GM19025 (cell line): ENCODE data around the gene MSI2.
"Not testable (repeated sequence)": the region's sequence is repeated elsewhere in the genome, so short reads cannot be mapped to it uniquely, and the experiment has no call there.

Source experiments
- ATAC-seq: cut with Tn5 transposase; IDR thresholded peaks from one replicate; pipeline ENCODE4 v1.9.1; 2021; ENCODE audit warnings: mild to moderate bottlenecking, low read depth, moderate library complexity; ENCODE audit not compliant: unreplicated experiment

The MSI2 gene

GRCh38 chr17:57490111-57490845, 234.0 kb downstream of the MSI2 start:
- ATAC-seq, result no peak

- no peak for ATAC-seq
These were observed 234.6 kb downstream of the MSI2 start for GRCh38 chr17:57490890-57491289.

GRCh38 chr17:57493171-57493570, 236.8 kb downstream of the MSI2 start:
- ATAC-seq, result no peak

DNA sequence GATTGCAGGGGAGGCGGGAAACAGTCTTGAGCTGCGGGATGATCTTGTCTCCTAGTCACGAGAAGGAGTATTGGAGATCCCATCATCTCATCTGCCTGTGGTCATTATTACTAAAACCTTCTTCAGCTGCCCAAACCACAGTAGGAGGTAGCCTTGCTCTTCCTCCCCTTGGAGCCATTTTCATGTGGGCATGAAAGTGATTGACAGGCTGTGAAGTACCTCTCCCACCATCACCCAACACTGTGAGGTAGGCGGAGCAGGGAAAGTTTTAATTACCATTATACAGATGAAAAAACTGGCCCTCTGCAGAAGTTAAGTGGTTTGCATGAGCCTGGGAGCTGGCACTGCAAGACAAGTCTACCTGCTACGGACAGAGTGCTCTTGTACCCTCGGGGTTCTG, 237.3 kb downstream of the MSI2 start:
- no peak for ATAC-seq

DNA sequence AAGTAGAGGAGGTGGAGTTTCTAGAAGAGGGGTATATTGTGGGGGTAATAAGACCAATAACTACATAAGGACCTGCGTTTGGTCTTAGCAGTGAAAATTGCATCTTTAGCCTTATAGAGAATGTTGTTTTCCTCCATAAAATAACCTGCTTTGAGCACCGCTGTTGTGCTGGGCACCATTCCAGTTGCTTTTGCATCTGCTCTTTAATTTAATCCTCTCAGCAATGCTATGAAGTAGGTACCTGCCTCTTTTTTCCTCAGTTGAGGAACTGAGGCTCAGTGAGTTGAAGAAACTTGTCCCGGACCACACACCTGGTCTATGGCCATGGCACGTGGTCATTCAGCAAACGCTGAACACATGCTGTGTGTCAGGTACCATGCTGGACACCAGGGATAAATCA, 238.1 kb downstream of the MSI2 start:
- ATAC-seq, result no peak

DNA sequence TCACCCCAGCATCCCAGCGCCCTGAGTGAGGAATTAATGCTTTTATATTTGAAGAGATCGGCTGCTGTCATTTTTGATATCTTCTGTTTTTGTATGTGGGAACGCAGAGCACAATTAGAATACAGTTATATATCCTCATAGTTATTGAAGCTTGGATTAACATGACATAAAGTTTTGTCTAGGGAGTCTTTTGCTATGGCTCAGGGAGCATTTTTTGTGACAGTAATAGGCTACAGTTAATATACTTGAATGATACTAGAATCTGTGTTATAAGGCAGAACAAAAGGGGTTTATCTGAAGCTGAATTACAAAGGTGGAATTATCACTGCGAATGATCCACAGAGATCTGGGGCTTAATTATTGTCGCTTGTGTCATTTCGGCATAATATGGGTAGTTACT, 239.4 kb downstream of the MSI2 start:
- no peak for ATAC-seq

- ATAC-seq, result no peak
These were observed 240.1 kb downstream of the MSI2 start for GRCh38 chr17:57496382-57496781.

DNA sequence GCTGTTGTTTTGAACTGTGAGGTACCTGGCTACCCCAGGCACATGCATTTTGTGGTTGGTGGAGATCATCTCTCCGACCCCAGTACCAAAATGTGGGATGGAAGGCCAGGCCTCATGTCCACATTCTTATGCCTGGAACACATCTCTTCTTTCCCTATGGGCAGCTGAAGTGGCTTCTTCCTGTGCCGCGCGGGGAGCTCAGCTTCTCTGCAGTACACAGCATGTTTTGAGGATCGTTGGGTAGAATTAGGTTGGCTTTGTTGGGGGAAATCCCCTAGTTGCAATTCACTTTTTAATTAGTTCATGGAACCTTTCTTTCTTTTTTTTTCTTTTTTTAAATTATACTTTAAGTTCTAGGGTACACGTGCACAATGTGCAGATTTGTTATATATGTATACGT, 242.1 kb downstream of the MSI2 start:
- ATAC-seq, result no peak

DNA sequence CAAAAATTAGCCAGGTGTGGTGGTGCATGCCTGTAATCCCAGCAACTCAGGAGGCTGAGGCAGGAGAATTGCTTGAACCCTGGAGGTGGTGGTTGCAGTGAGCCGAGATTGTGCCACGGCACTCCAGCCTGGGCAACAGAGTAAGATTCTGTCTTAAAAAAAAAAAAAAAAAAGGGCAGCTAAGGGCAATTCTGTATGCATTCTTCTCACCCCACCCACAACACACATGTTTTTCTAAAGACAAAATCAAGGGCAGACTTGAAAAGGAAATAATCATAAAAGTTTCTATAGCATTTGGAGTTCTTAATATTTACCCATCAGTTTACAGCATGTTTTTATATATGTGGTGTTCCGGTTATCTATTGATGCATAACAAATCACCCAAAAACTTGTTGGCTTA, 242.9 kb downstream of the MSI2 start:
- not testable (repeated sequence) for ATAC-seq

GRCh38 chr17:57499648-57500049, 243.3 kb downstream of the MSI2 start:
- no peak for ATAC-seq

GRCh38 chr17:57501016-57501415, 244.7 kb downstream of the MSI2 start:
- ATAC-seq, result no peak

GRCh38 chr17:57502022-57502421, 245.7 kb downstream of the MSI2 start:
- no peak for ATAC-seq

DNA sequence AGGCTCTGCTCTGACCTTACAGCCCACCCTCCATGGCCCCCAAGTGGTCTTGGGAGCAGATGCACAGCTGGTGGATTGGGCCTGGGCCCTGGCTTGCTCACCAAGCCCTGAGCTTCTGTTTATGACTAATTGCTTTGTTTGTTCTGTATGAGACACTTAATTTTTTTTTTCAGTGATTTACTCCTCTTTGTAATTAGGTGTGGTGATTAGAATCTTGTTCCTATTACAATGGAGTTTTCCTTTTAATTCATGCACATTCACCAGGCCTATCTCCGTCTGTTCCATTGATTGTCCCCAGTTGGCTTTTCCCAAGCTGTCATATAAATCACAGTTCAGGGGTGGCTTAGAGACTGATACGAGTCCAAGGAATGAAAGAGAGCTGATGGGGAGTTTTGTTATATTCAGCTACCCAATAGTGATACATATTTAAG, 246.5 kb downstream of the MSI2 start:
- no peak for ATAC-seq

- no peak for ATAC-seq
These were observed 247.9 kb downstream of the MSI2 start for GRCh38 chr17:57504208-57504607.

GRCh38 chr17:57505841-57506773, 249.8 kb downstream of the MSI2 start:
- ATAC-seq, result no peak

- ATAC-seq, result no peak
These were observed 250.4 kb downstream of the MSI2 start for GRCh38 chr17:57506774-57507127.

DNA sequence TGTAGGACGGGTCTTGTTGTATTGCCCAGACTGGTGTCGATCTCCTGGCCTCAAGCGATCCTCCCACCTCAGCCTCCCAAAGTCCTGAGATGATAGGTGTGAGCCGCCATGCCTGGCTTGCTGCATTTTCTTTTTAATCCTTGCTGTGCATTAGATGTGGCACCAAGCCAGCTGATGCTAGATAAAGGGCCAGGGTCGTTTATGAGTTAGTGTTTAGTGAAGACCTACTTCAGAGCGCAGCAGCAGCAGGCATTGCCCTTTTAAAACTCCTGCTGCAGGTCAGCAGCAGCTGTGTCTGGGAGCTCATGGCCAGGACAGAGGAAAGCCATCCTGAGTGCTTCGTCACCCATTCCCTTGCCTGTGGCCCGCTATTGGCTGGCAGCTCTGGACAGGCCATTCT, 251.5 kb downstream of the MSI2 start:
- ATAC-seq, result no peak

- ATAC-seq, result no peak
These were observed 252.3 kb downstream of the MSI2 start for GRCh38 chr17:57508671-57509070.

- ATAC-seq, result no peak
These were observed 255.3 kb downstream of the MSI2 start for GRCh38 chr17:57511475-57512123.

- no peak for ATAC-seq
These were observed 255.9 kb downstream of the MSI2 start for GRCh38 chr17:57512258-57512657.

- no peak for ATAC-seq
These were observed 256.4 kb downstream of the MSI2 start for GRCh38 chr17:57512691-57513090.
